A549 (cell line): Measurements from ENCODE around the gene PHF21B.

Source experiments
- CHD2 ChIP-seq: fragments of 150-350 bp; IDR thresholded peaks from 2 replicates; pipeline ENCODE4 v1.6.1; 2014; ENCODE audit warnings: low read length; ENCODE audit not compliant: partially characterized antibody
- EHMT2 ChIP-seq: fragments of 200-600 bp; sonication (generic); IDR thresholded peaks from 2 replicates; pipeline ENCODE4 v1.6.1; 2016; ENCODE audit warnings: antibody characterized with exemption, low read depth, mild to moderate bottlenecking, moderate library complexity
- KDM5A ChIP-seq: fragments of 200-600 bp; sonication (generic); IDR thresholded peaks from 2 replicates; pipeline ENCODE4 v1.6.1; 2016; ENCODE audit warnings: antibody characterized with exemption, mild to moderate bottlenecking
- MAFK ChIP-seq: fragments of 450-650 bp; IDR thresholded peaks from 2 replicates; pipeline ENCODE4 v1.6.1; 2014; ENCODE audit not compliant: partially characterized antibody
- NR3C1 ChIP-seq: fragments of >200 bp; sonication (Bioruptor Twin); formaldehyde crosslinking; IDR thresholded peaks from 3 replicates; pipeline ENCODE4 v1.6.1; 2017
- POLR2A ChIP-seq: IDR thresholded peaks from 2 replicates; pipeline ENCODE4 v1.6.1; 2012; ENCODE audit warnings: mild to moderate bottlenecking, low read length
- REST ChIP-seq: fragments of 200-600 bp; sonication (generic); IDR thresholded peaks from 2 replicates; pipeline ENCODE4 v1.6.1; 2016; ENCODE audit warnings: antibody characterized with exemption, mild to moderate bottlenecking, moderate library complexity
- RFX5 ChIP-seq: fragments of 450-650 bp; IDR thresholded peaks from 2 replicates; pipeline ENCODE4 v1.7.1; 2014; ENCODE audit warnings: antibody characterized with exemption, mild to moderate bottlenecking, moderate library complexity
- TF ChIP-seq, protein P1 (sequence below): fragments of >200 bp; sonication (Bioruptor Twin); formaldehyde crosslinking; IDR thresholded peaks from 3 replicates; pipeline ENCODE4 v1.5.1; 2016
- TF ChIP-seq, protein P2 (sequence below): IDR thresholded peaks from 2 replicates; pipeline ENCODE4 v1.6.1; 2012

DNA sequence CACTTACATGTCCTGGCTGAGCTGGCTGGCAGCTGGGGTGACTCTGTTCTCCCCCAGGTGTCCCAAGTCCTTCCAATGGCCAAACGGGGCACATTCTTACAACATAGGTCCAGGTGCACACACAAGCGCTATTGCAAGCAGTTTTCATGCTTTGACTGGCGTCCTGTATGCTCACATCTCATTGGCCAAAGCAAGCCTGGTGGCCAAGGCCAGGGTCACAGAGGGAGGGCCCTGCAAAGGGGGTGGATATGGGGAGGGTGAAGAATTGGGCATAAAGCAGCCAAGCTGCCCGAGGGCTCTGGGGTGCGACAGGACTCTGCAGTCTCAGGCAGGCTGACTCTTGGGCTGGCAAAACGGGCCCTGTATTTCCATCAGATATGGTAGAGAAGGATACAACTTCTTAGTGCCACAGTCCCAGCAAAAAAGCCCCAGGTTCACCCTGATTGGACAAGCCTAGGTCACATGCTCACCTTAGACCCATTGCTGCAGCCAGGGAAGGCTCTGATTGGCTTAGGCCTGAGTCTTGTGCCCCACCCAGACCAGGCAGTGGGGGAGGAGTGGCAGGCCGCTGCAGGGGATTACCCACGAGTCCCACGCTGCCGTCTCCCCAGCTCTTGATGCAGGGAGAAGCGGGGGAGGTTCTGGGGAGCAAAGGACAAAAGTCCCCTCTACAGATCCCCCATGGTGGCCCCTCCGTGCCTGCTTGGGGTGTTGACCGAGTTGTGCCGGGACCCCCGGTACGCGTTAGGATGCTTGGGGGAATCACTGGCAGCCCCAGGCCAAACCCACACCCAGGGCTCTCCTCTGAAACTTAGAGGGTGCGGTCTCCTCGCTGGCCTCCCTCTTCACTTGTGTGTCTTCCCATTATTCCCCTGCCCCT lies 146.6 kb downstream of the PHF21B start:
- TF ChIP-seq, protein P1, sequence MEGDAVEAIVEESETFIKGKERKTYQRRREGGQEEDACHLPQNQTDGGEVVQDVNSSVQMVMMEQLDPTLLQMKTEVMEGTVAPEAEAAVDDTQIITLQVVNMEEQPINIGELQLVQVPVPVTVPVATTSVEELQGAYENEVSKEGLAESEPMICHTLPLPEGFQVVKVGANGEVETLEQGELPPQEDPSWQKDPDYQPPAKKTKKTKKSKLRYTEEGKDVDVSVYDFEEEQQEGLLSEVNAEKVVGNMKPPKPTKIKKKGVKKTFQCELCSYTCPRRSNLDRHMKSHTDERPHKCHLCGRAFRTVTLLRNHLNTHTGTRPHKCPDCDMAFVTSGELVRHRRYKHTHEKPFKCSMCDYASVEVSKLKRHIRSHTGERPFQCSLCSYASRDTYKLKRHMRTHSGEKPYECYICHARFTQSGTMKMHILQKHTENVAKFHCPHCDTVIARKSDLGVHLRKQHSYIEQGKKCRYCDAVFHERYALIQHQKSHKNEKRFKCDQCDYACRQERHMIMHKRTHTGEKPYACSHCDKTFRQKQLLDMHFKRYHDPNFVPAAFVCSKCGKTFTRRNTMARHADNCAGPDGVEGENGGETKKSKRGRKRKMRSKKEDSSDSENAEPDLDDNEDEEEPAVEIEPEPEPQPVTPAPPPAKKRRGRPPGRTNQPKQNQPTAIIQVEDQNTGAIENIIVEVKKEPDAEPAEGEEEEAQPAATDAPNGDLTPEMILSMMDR = no peak
- TF ChIP-seq POLR2A (no peak), RFX5 (no peak), CHD2 (no peak), REST (no peak), MAFK (no peak), NR3C1 (no peak), EHMT2 (no peak), KDM5A (no peak)
- TF ChIP-seq, protein P2, sequence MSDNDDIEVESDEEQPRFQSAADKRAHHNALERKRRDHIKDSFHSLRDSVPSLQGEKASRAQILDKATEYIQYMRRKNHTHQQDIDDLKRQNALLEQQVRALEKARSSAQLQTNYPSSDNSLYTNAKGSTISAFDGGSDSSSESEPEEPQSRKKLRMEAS = no peak
